HepG2 (cell line): ENCODE results near the gene TANGO6. TPM values are rescaled to one million over a fixed set of nuclear protein-coding genes. Genes with fewer than 3 reads are reported as not detected.
A peak's percentile ranks its signal among the peaks of the same experiment; 100 is the strongest.

Experiments
- ATF2 ChIP-seq: sonication (generic); formaldehyde crosslinking; IDR thresholded peaks from 2 replicates; pipeline ENCODE4 v1.4.0; 2020; ENCODE audit warnings: missing genetic modification reagents
- EHMT2 ChIP-seq: fragments of 200-600 bp; sonication (generic); IDR thresholded peaks from 2 replicates; pipeline ENCODE4 v1.7.0; 2017; ENCODE audit warnings: antibody characterized with exemption, low read depth, low read length, borderline replicate concordance
- ERF ChIP-seq: IDR thresholded peaks from 2 replicates; pipeline ENCODE4 v1.6.1; 2018; ENCODE audit warnings: missing biosample characterization, missing genetic modification reagents
- GTF2F1 ChIP-seq: fragments of 150-350 bp; IDR thresholded peaks from 2 replicates; pipeline ENCODE4 v1.6.1; 2014; ENCODE audit warnings: low read length
- KDM5A ChIP-seq: fragments of 200-600 bp; sonication (generic); IDR thresholded peaks from 2 replicates; pipeline ENCODE4 v1.7.0; 2018; ENCODE audit warnings: antibody characterized with exemption, mild to moderate bottlenecking, low read length, borderline replicate concordance
- MIXL1 ChIP-seq: IDR thresholded peaks from 2 replicates; pipeline ENCODE4 v1.6.1; 2016
- MTA1 ChIP-seq: sonication (generic); formaldehyde crosslinking; IDR thresholded peaks from 2 replicates; pipeline ENCODE4 v1.4.0; 2020; ENCODE audit warnings: missing genetic modification reagents, mild to moderate bottlenecking, borderline replicate concordance
- POLR2AphosphoS5 ChIP-seq: IDR thresholded peaks from 2 replicates; pipeline ENCODE4 v1.6.1; 2012; ENCODE audit warnings: low read depth, low read length
- SMAD3 ChIP-seq: sonication (generic); formaldehyde crosslinking; IDR thresholded peaks from 2 replicates; pipeline ENCODE4 v1.4.0; 2020; ENCODE audit warnings: missing genetic modification reagents
- TARDBP ChIP-seq: sonication (generic); formaldehyde crosslinking; IDR thresholded peaks from 2 replicates; pipeline ENCODE4 v1.8.0; 2022; ENCODE audit warnings: mild to moderate bottlenecking, missing genetic modification reagents
- TGIF2 ChIP-seq: IDR thresholded peaks from 2 replicates; pipeline ENCODE4 v1.6.1; 2016; ENCODE audit warnings: control low read depth, missing compliant biosample characterization
- TOPORS ChIP-seq: sonication (generic); formaldehyde crosslinking; IDR thresholded peaks from 2 replicates; pipeline ENCODE4 v1.8.0; 2023; ENCODE audit warnings: mild to moderate bottlenecking, missing genetic modification reagents
- XBP1 ChIP-seq: sonication (generic); formaldehyde crosslinking; IDR thresholded peaks from 2 replicates; pipeline ENCODE4 v1.5.0; 2020; ENCODE audit warnings: missing genetic modification reagents
- ZNF24 ChIP-seq: fragments of 450-650 bp; IDR thresholded peaks from 2 replicates; pipeline ENCODE4 v1.6.1; 2017; ENCODE audit warnings: antibody characterized with exemption, mild to moderate bottlenecking
- ZNF292 ChIP-seq: sonication (generic); formaldehyde crosslinking; IDR thresholded peaks from 2 replicates; pipeline ENCODE4 v1.8.1; 2022; ENCODE audit warnings: mild to moderate bottlenecking, low read depth, missing genetic modification reagents, borderline replicate concordance
- ZNF367 ChIP-seq: sonication (generic); formaldehyde crosslinking; IDR thresholded peaks from 2 replicates; pipeline ENCODE4 v1.4.0; 2020; ENCODE audit warnings: missing genetic modification reagents, borderline replicate concordance
- ZNF44 ChIP-seq: sonication (generic); formaldehyde crosslinking; IDR thresholded peaks from 2 replicates; pipeline ENCODE4 v1.5.1; 2020; ENCODE audit warnings: mild to moderate bottlenecking, missing genetic modification reagents
- ZNF501 ChIP-seq: sonication (generic); formaldehyde crosslinking; IDR thresholded peaks from 2 replicates; pipeline ENCODE4 v1.5.1; 2020; ENCODE audit warnings: mild to moderate bottlenecking, moderate library complexity, missing genetic modification reagents
- ZNF543 ChIP-seq: sonication (generic); formaldehyde crosslinking; IDR thresholded peaks from 2 replicates; pipeline ENCODE4 v1.4.0; 2020; ENCODE audit warnings: mild to moderate bottlenecking, missing genetic modification reagents
- ZNF609 ChIP-seq: sonication (generic); formaldehyde crosslinking; IDR thresholded peaks from 2 replicates; pipeline ENCODE4 v1.4.0; 2020; ENCODE audit warnings: mild to moderate bottlenecking, missing genetic modification reagents, borderline replicate concordance
- ZSCAN31 ChIP-seq: sonication (generic); formaldehyde crosslinking; IDR thresholded peaks from 2 replicates; pipeline ENCODE4 v1.5.0; 2020; ENCODE audit warnings: low read depth, mild to moderate bottlenecking, missing genetic modification reagents
- polyA plus RNA-seq, 8 experiments: library from polyadenylated mRNA; depleted of rRNA in 3 of 8; stranded (reverse) in 7 of 8; unstranded in 1 of 8; fragments of >200 nt; fragmentation: Illumina TruSeq in 4 of 8; extraction: Trizol in 4 of 8; gene quantifications; 2 replicates each; pipeline versions ENCODE4 v1.2.1 to v1.2.3, GENCODE V29; 2011 to 2016; ENCODE audit warnings: low read depth in 4 of 8, missing spikeins in 1 of 8, mixed read lengths in 1 of 8; ENCODE audit not compliant: insufficient read depth in 1 of 8
- total RNA-seq, 5 experiments: library from RNA; depleted of rRNA; stranded (reverse); fragments of >200 nt; fragmentation: Illumina TruSeq; extraction: Trizol; gene quantifications; 2 replicates each; pipeline ENCODE4 v1.2.3, GENCODE V29; 2016; ENCODE audit warnings: low read depth in 1 of 5
- TF ChIP-seq, protein P1 (sequence below), 2 experiments: sonication (generic) in 1 of 2; formaldehyde crosslinking in 1 of 2; IDR thresholded peaks; 2 replicates each; pipeline versions ENCODE4 v1.4.0 to v1.6.1; 2018 to 2020; ENCODE audit warnings: missing genetic modification reagents in 2 of 2, borderline replicate concordance in 1 of 2, low read depth in 1 of 2, mild to moderate bottlenecking in 1 of 2, missing biosample characterization in 1 of 2

TANGO6 gene
- total and polyA plus RNA-seq, 2 of the 13 experiments (the other 11 are each of a cell fraction or from before 2014, with no cell fraction given), result 7.2 to 13.3 TPM

GRCh38 chr16:69132424-69133252 is 289.3 kb downstream of the TANGO6 start, which contains the start of the genes CHTF8 and UTP4 (continued):
- TF ChIP-seq ZNF609 (CRISPR knock-in tag) (no peak; the same call in none of the 2 replicates), POLR2AphosphoS5 (peak; percentile 91), KDM5A (peak; percentile 83), ZNF292 (CRISPR knock-in tag) (peak; percentile 53; the same call in 1 of the 2 replicates), MIXL1 (no peak), EHMT2 (no peak), GTF2F1 (no peak), ZNF367 (CRISPR knock-in tag) (0 out of 2 replicates have a peak, but pooled peaks have one; percentile 52), ZNF501 (CRISPR knock-in tag) (no peak; the same call in none of the 2 replicates), TGIF2 (CRISPR knock-in tag) (peak; percentile 57; the same call in 1 of the 2 replicates), ZSCAN31 (CRISPR knock-in tag) (peak; percentile 35; the same call in 1 of the 2 replicates), ATF2 (CRISPR knock-in tag) (no peak), ERF (CRISPR knock-in tag) (no peak; the same call in 1 of the 2 replicates), SMAD3 (CRISPR knock-in tag) (no peak), TOPORS (CRISPR knock-in tag) (peak; percentile 42; the same call in 1 of the 2 replicates), ZNF543 (0 out of 2 replicates have a peak, but pooled peaks have one; percentile 66), TARDBP (CRISPR knock-in tag) (no peak; the same call in 1 of the 2 replicates), ZNF44 (CRISPR knock-in tag) (no peak), MTA1 (peak; percentile 68; the same call in 1 of the 2 replicates), ZNF24 (no peak), XBP1 (CRISPR knock-in tag) (no peak)
- TF ChIP-seq, protein P1, sequence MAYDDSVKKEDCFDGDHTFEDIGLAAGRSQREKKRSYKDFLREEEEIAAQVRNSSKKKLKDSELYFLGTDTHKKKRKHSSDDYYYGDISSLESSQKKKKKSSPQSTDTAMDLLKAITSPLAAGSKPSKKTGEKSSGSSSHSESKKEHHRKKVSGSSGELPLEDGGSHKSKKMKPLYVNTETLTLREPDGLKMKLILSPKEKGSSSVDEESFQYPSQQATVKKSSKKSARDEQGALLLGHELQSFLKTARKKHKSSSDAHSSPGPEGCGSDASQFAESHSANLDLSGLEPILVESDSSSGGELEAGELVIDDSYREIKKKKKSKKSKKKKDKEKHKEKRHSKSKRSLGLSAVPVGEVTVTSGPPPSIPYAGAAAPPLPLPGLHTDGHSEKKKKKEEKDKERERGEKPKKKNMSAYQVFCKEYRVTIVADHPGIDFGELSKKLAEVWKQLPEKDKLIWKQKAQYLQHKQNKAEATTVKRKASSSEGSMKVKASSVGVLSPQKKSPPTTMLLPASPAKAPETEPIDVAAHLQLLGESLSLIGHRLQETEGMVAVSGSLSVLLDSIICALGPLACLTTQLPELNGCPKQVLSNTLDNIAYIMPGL (CRISPR knock-in tag; IDR thresholded peaks at IDR 0.05; ENCODE audit: borderline replicate concordance in 1 of 2, low read depth in 1 of 2), result peak; percentile 48 to 81; a peak in 3 of 4 replicates
